HepG2 (cell line): ENCODE results near the gene LZTR1. TPM values are rescaled to one million over a fixed set of nuclear protein-coding genes. Genes with fewer than 3 reads are reported as not detected.

ENCODE experiments used
- ATAC-seq: fragments of 200-7000 bp; cut with Tn5 transposase; 3 replicates; pipeline ENCODE4 v1.9.1; 2020; ENCODE audit warnings: mild to moderate bottlenecking, moderate library complexity
- BruUV-seq: library from RNA; stranded (reverse); fragments of 400-500 nt; replicated peaks from 2 replicates; lab custom pipeline; 2021; lab: Mats Ljungman, UMichigan
- CTCF ChIA-PET: fragments of 300-600 bp; formaldehyde crosslinking; extraction: SDS; loops from one replicate; lab custom pipeline; 2021; ENCODE audit warnings: low total read pairs, inconsistent platforms, low intra/inter-chr PET ratio; lab: Yijun Ruan, JAX
- POLR2A ChIA-PET: fragments of 350-600 bp; sonication (Branson Sonifier 250); formaldehyde crosslinking; loops from one replicate; lab custom pipeline; 2020; ENCODE audit warnings: antibody characterized with exemption, inconsistent platforms; lab: Yijun Ruan, JAX
- DNase-seq: peaks from one replicate; pipeline ENCODE4 v3.0.0-alpha.2; 2015; ENCODE audit warnings: low spot score
- FAIRE-seq: peaks from 3 replicates; lab custom pipeline; 2011; peaks lifted over from hg19 to GRCh38; lab: Jason Lieb, UNC
- H2AFZ ChIP-seq: one replicate; pipeline ENCODE4 v1.6.1; 2011; ENCODE audit warnings: low read length, inconsistent platforms
- H3K27ac ChIP-seq: fragments of 300-600 bp; 3 replicates; pipeline ENCODE4 v1.8.0; 2011; ENCODE audit warnings: mixed run types, mild to moderate bottlenecking, mixed read lengths, low read length, inconsistent platforms; ENCODE audit not compliant: insufficient read depth; ENCODE audit errors: extremely low read length
- H3K27me3 ChIP-seq, 2 experiments: fragments of 200-600 bp in 1 of 2; 2 replicates in 1 of 2; 3 replicates in 1 of 2; pipeline versions ENCODE4 v1.6.0 to v1.8.0; 2011; ENCODE audit warnings: low read length in 2 of 2, mild to moderate bottlenecking in 2 of 2, moderate library complexity in 2 of 2, inconsistent platforms in 1 of 2; ENCODE audit not compliant: insufficient read depth in 2 of 2, control insufficient read depth in 1 of 2
- H3K36me3 ChIP-seq, 2 experiments: fragments of 200-600 bp in 1 of 2; replicated peaks in 1 of 2; 2 replicates in 1 of 2; 3 replicates in 1 of 2; pipeline versions ENCODE4 v1.5.1 to v1.8.0; 2011; ENCODE audit warnings: low read length in 2 of 2, inconsistent platforms in 1 of 2; ENCODE audit not compliant: insufficient read depth in 2 of 2, control insufficient read depth in 1 of 2
- H3K4me1 ChIP-seq: 2 replicates; pipeline ENCODE4 v1.5.1; 2012; ENCODE audit warnings: low read length, inconsistent platforms; ENCODE audit not compliant: insufficient read depth
- H3K4me2 ChIP-seq: 2 replicates; pipeline ENCODE4 v1.6.0; 2011; ENCODE audit warnings: low read depth, low read length, inconsistent platforms
- H3K4me3 ChIP-seq, 3 experiments: fragments of 200-600 bp in 1 of 3; sonication (generic), shearing (Covaris generic) in 1 of 3; replicated peaks in 1 of 3; 2 replicates each; pipeline ENCODE4 v1.5.1; 2011 to 2016; ENCODE audit warnings: low read length in 3 of 3, inconsistent platforms in 2 of 3, low read depth in 2 of 3, mild to moderate bottlenecking in 2 of 3, control low read depth in 1 of 3, mixed read lengths in 1 of 3; ENCODE audit not compliant: insufficient read depth in 1 of 3
- H3K79me2 ChIP-seq: one replicate; pipeline ENCODE4 v1.6.1; 2011; ENCODE audit warnings: low read length, inconsistent platforms; ENCODE audit not compliant: insufficient read depth
- H3K9ac ChIP-seq: 2 replicates; pipeline ENCODE4 v1.6.0; 2011; ENCODE audit warnings: mild to moderate bottlenecking, low read depth, low read length, inconsistent platforms; ENCODE audit not compliant: insufficient read depth
- H3K9me3 ChIP-seq: 2 replicates; pipeline ENCODE4 v1.5.1; 2012; ENCODE audit warnings: mild to moderate bottlenecking, low read length
- H4K20me1 ChIP-seq: 2 replicates; pipeline ENCODE4 v1.6.0; 2011; ENCODE audit warnings: inconsistent platforms, mild to moderate bottlenecking, low read length, moderate library complexity; ENCODE audit not compliant: insufficient read depth
- CTCF ChIP-seq: sonication (generic); formaldehyde crosslinking; IDR thresholded peaks from 2 replicates; pipeline ENCODE4 v1.5.0; 2020; ENCODE audit warnings: mild to moderate bottlenecking, missing genetic modification reagents, moderate library complexity
- HNF4G ChIP-seq, 2 experiments: sonication (generic) in 1 of 2; formaldehyde crosslinking in 1 of 2; IDR thresholded peaks; 2 replicates each; pipeline versions ENCODE4 v1.4.0 to v1.6.1; 2011 to 2020; ENCODE audit warnings: borderline replicate concordance in 2 of 2, low read depth in 2 of 2, mild to moderate bottlenecking in 2 of 2, low read length in 1 of 2, missing genetic modification reagents in 1 of 2, moderate library complexity in 1 of 2
- NPAS2 ChIP-seq: sonication (generic); formaldehyde crosslinking; IDR thresholded peaks from 2 replicates; pipeline ENCODE4 v1.8.0; 2022; ENCODE audit warnings: mild to moderate bottlenecking, missing genetic modification reagents, borderline replicate concordance
- ZBTB49 ChIP-seq: sonication (generic); formaldehyde crosslinking; IDR thresholded peaks from 2 replicates; pipeline ENCODE4 v1.4.0; 2020; ENCODE audit warnings: missing genetic modification reagents, borderline replicate concordance
- ZBTB7A ChIP-seq: sonication (generic); formaldehyde crosslinking; IDR thresholded peaks from 2 replicates; pipeline ENCODE4 v1.8.0; 2022; ENCODE audit warnings: mild to moderate bottlenecking, missing genetic modification reagents
- ZNF550 ChIP-seq: sonication (generic); formaldehyde crosslinking; IDR thresholded peaks from 2 replicates; pipeline ENCODE4 v1.4.0; 2020; ENCODE audit warnings: mild to moderate bottlenecking, missing genetic modification reagents, borderline replicate concordance
- ZNF576 ChIP-seq: sonication (generic); formaldehyde crosslinking; IDR thresholded peaks from 2 replicates; pipeline ENCODE4 v1.4.0; 2020; ENCODE audit warnings: mild to moderate bottlenecking, missing genetic modification reagents
- ZNF619 ChIP-seq: sonication (generic); formaldehyde crosslinking; IDR thresholded peaks from 2 replicates; pipeline ENCODE4 v1.4.0; 2020; ENCODE audit warnings: mild to moderate bottlenecking, missing genetic modification reagents
- ZNF878 ChIP-seq: sonication (generic); formaldehyde crosslinking; IDR thresholded peaks from 2 replicates; pipeline ENCODE4 v1.8.1; 2023; ENCODE audit warnings: mild to moderate bottlenecking, missing genetic modification reagents, moderate library complexity
- WGBS: methylation state at CpG from one replicate; pipeline ENCODE4 v1.1.6; 2017; ENCODE audit warnings: low lambda C conversion rate; 5-methylcytosine and 5-hydroxymethylcytosine counted together
- in situ Hi-C: cut with HindIII; loops from 2 replicates; pipeline ENCODE4 v1.10.0; 2017; ENCODE audit warnings: low pct_unique_long_range_greater_than_20kb; ENCODE audit not compliant: extremely low pct_ligation_motif_present
- intact Hi-C: fragments of 100-400 bp; cut with micrococcal nuclease; formaldehyde crosslinking; loops from one replicate; pipeline ENCODE4 v1.10.0; 2022; ENCODE audit not compliant: unreplicated experiment
- polyA plus RNA-seq, 8 experiments: library from polyadenylated mRNA; depleted of rRNA in 3 of 8; stranded (reverse) in 7 of 8; unstranded in 1 of 8; fragments of >200 nt; fragmentation: Illumina TruSeq in 4 of 8; extraction: Trizol in 4 of 8; gene quantifications; 2 replicates each; pipeline versions ENCODE4 v1.2.1 to v1.2.3, GENCODE V29; 2011 to 2016; ENCODE audit warnings: low read depth in 4 of 8, missing spikeins in 1 of 8, mixed read lengths in 1 of 8; ENCODE audit not compliant: insufficient read depth in 1 of 8
- total RNA-seq, 5 experiments: library from RNA; depleted of rRNA; stranded (reverse); fragments of >200 nt; fragmentation: Illumina TruSeq; extraction: Trizol; gene quantifications; 2 replicates each; pipeline ENCODE4 v1.2.3, GENCODE V29; 2016; ENCODE audit warnings: low read depth in 1 of 5
- TF ChIP-seq, protein P1 (sequence below): sonication (generic); formaldehyde crosslinking; IDR thresholded peaks from 2 replicates; pipeline ENCODE4 v1.4.0; 2020; ENCODE audit warnings: missing genetic modification reagents, borderline replicate concordance
- TF ChIP-seq, protein P2 (sequence below): sonication (generic); formaldehyde crosslinking; IDR thresholded peaks from 2 replicates; pipeline ENCODE4 v1.4.0; 2020; ENCODE audit warnings: low read depth, missing genetic modification reagents

LZTR1 gene
- total and polyA plus RNA-seq, 2 of the 13 experiments (the other 11 are each of a cell fraction or from before 2014, with no cell fraction given) = 21.8 to 22.4 TPM

- Histone ChIP-seq H3K27me3 (no peaks in the 10 kb centered on the region), H3K4me1 (peaks cover 98% of the 10 kb centered on the region), H3K4me3 (peak overlapping the region in 2 of 3 experiments; percentile 29 to 46; a peak in 3 of 6 replicates), H2AFZ (no peak overlapping the region), H3K4me2 (peak overlapping the region; percentile 72), H3K9me3 (no peaks in the 10 kb centered on the region), H3K27ac (peak overlapping the region; percentile 82), H3K79me2 (peaks cover 83% of the 10 kb centered on the region), H3K9ac (peak overlapping the region; percentile 63), H4K20me1 (peaks cover 27% of the 10 kb centered on the region), H3K36me3 (peaks cover 1 to 23% of the 10 kb centered on the region in 2 experiments)
- FAIRE-seq (peak; percentile 74), ATAC-seq (peak; percentile 66), DNase-seq (peak; percentile 89)
- CTCF ChIA-PET = no interaction called here
- in situ Hi-C loops = loop anchor here (5.0 kb wide), 1 partner anchor 34 kb away; the partner anchor contains the start of gene CRKL
- no TSS peak for BruUV-seq
- 39% methylated on average over 10 of the region's 10 CpGs for WGBS
- intact Hi-C loops = loop anchor here (10.0 kb wide), 1 partner anchor 177 kb away; the partner anchor contains the start of gene SERPIND1
- POLR2A ChIA-PET = interaction anchor here (0.6 to 5.0 kb wide), 13 partner anchors 12 to 178 kb away, joined by 3 to 14 read pairs (median 3); partner anchors contain the start of genes CRKL, LZTR1, P2RX6 and SERPIND1
- TF ChIP-seq ZNF550 (CRISPR knock-in tag) (no peak), HNF4G (IDR thresholded peaks at IDR 0.05; ENCODE audit: borderline replicate concordance, low read depth, low read length) (no peak), HNF4G (CRISPR knock-in tag; IDR thresholded peaks at IDR 0.05; ENCODE audit: borderline replicate concordance, low read depth) (0 out of 2 replicates have a peak, but pooled peaks have one; percentile 16), ZNF878 (0 out of 2 replicates have a peak, but pooled peaks have one; percentile 9), ZBTB7A (no peak), CTCF (CRISPR knock-in tag) (no peak), NPAS2 (no peak), ZNF576 (CRISPR knock-in tag) (no peak), ZNF619 (CRISPR knock-in tag) (no peak; the same call in 1 of the 2 replicates), ZBTB49 (no peak)
- TF ChIP-seq, protein P1, sequence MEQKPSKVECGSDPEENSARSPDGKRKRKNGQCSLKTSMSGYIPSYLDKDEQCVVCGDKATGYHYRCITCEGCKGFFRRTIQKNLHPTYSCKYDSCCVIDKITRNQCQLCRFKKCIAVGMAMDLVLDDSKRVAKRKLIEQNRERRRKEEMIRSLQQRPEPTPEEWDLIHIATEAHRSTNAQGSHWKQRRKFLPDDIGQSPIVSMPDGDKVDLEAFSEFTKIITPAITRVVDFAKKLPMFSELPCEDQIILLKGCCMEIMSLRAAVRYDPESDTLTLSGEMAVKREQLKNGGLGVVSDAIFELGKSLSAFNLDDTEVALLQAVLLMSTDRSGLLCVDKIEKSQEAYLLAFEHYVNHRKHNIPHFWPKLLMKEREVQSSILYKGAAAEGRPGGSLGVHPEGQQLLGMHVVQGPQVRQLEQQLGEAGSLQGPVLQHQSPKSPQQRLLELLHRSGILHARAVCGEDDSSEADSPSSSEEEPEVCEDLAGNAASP (CRISPR knock-in tag) = no peak
- TF ChIP-seq, protein P2, sequence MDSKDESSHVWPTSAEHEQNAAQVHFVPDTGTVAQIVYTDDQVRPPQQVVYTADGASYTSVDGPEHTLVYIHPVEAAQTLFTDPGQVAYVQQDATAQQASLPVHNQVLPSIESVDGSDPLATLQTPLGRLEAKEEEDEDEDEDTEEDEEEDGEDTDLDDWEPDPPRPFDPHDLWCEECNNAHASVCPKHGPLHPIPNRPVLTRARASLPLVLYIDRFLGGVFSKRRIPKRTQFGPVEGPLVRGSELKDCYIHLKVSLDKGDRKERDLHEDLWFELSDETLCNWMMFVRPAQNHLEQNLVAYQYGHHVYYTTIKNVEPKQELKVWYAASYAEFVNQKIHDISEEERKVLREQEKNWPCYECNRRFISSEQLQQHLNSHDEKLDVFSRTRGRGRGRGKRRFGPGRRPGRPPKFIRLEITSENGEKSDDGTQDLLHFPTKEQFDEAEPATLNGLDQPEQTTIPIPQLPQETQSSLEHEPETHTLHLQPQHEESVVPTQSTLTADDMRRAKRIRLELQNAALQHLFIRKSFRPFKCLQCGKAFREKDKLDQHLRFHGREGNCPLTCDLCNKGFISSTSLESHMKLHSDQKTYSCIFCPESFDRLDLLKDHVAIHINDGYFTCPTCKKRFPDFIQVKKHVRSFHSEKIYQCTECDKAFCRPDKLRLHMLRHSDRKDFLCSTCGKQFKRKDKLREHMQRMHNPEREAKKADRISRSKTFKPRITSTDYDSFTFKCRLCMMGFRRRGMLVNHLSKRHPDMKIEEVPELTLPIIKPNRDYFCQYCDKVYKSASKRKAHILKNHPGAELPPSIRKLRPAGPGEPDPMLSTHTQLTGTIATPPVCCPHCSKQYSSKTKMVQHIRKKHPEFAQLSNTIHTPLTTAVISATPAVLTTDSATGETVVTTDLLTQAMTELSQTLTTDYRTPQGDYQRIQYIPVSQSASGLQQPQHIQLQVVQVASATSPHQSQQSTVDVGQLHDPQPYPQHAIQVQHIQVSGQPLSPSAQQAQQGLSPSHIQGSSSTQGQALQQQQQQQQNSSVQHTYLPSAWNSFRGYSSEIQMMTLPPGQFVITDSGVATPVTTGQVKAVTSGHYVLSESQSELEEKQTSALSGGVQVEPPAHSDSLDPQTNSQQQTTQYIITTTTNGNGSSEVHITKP (CRISPR knock-in tag) = no peak
Measured at GRCh38 chr22:20951151-20951931, 30.8 kb upstream of the LZTR1 start.
